Cardiac muscle cell (in vitro differentiated cells and primary cell): ENCODE measurements around the gene AGAP1. TPM values are rescaled to one million over a fixed set of nuclear protein-coding genes. Genes with fewer than 3 reads are reported as not detected.
A peak's percentile ranks its signal among the peaks of the same experiment; 100 is the strongest.

Experiments used
- DNase-seq, 2 donors: peaks; one replicate each; pipeline versions ENCODE4 v3.0.0 to v3.0.0-alpha.2; 2010 to 2017; ENCODE audit warnings: low read depth in 1 of 2, low spot score in 1 of 2
- H3K27ac ChIP-seq: fragments of 200-600 bp; sonication (generic); 2 replicates; pipeline ENCODE4 v1.5.1; 2016
- H3K27me3 ChIP-seq: fragments of 200-600 bp; sonication (generic); 2 replicates; pipeline ENCODE4 v1.6.0; 2016; ENCODE audit warnings: control low read depth
- H3K36me3 ChIP-seq: fragments of 200-600 bp; sonication (generic); 2 replicates; pipeline ENCODE4 v1.5.1; 2016; ENCODE audit warnings: control low read depth
- H3K4me1 ChIP-seq: fragments of 200-600 bp; sonication (generic); 2 replicates; pipeline ENCODE4 v1.8.1; 2017; ENCODE audit warnings: low read depth, mild to moderate bottlenecking, mixed run types
- H3K4me3 ChIP-seq: fragments of 200-600 bp; sonication (generic); 2 replicates; pipeline ENCODE4 v1.5.1; 2016; ENCODE audit warnings: mild to moderate bottlenecking
- H3K9me3 ChIP-seq: fragments of 200-600 bp; sonication (generic); 2 replicates; pipeline ENCODE4 v1.5.1; 2017; ENCODE audit warnings: low read depth, mild to moderate bottlenecking, control low read depth
- CTCF ChIP-seq: IDR thresholded peaks from 2 replicates; pipeline ENCODE4 v1.5.1; 2012; ENCODE audit warnings: low read depth, mild to moderate bottlenecking, low read length
- polyA plus RNA-seq: library from polyadenylated mRNA; unstranded; fragments of >200 nt; fragmentation: Nextera tagmentation; extraction: Ambion mirVana; gene quantifications from 2 replicates; pipeline ENCODE4 v1.2.1, GENCODE V29; 2016
- total RNA-seq: library from RNA; depleted of rRNA; stranded (reverse); fragments of >200 nt; gene quantifications from 2 replicates; pipeline ENCODE4 v1.2.3, GENCODE V29; 2016

Gene AGAP1
- total and polyA plus RNA-seq, 2 experiments from 2014 or later = 8.6 to 38.2 TPM

DNA sequence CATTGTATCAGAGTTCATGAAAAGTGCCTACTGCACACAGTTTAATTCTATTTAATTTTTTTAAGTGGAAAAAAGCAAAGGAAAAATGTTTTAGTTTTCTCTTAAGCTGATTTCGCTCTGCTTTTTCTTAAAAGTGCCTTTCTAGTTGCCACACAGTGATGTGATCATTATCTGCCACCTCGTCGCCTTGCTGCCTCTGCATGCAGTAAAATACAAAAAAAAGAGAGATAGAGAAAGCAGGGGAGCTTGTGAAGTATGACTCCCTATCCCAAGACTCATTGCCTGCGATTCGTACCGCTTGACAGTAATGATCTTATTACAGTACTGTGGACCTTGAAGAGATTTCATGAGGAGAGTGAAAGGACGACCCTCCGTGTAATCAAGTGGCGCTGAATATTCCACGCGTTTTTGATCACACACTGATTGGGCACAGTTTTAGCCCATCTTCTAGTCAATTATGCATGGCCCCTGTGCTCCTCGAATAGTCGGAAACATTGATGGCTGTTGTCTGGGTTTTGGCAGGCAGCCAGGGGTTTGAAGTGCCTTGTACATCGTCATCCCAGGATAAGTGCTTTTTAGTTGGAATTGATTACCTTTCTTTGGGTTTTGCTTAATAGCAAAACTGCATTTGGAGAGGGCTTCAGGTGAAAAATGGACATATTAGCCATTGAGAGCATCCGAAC, 486.1 kb downstream of the AGAP1 start:
- DNase-seq = peak in 1 of 2 donors; percentile 17
- H3K4me1 ChIP-seq = no peaks in the 10 kb centered on the region
- H3K4me3 ChIP-seq = no peak overlapping the region
- TF ChIP-seq CTCF = no peak
- H3K27me3 ChIP-seq = no peaks in the 10 kb centered on the region
- no peaks in the 10 kb centered on the region for H3K36me3 ChIP-seq
- no peak overlapping the region for H3K27ac ChIP-seq
- no peaks in the 10 kb centered on the region for H3K9me3 ChIP-seq

GRCh38 chr2:235981631-235982030, 487.8 kb downstream of the AGAP1 start:
- no peak overlapping the region for H3K27ac ChIP-seq
- no peak overlapping the region for H3K4me3 ChIP-seq
- H3K9me3 ChIP-seq = no peaks in the 10 kb centered on the region
- H3K27me3 ChIP-seq = no peaks in the 10 kb centered on the region
- H3K36me3 ChIP-seq = no peaks in the 10 kb centered on the region
- no peak for TF ChIP-seq CTCF
- peak in 1 of 2 donors; percentile 18 for DNase-seq
- H3K4me1 ChIP-seq = no peaks in the 10 kb centered on the region

DNA sequence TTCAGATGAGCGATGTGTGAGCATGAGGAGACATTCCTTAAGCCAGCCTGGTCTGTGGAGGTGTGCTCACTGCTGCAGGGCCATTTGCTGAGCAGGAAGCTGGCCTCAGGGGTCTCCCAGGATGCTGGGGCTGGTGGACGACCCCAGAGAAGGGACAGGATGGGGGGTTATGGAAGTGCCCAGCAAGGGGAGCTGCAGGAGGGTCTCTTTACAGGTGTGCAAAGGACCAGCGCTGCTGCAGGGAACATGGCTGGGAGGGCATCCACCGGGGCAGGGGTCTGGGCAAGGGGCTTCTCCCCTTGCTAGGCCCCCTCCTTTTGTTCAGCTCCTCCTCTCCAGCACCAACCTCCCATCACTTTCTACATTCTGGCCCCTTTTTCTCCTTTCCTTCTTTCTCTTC, 489.2 kb downstream of the AGAP1 start:
- no peak overlapping the region for H3K4me3 ChIP-seq
- DNase-seq = no peak
- no peak for TF ChIP-seq CTCF
- no peak overlapping the region for H3K27ac ChIP-seq
- H3K9me3 ChIP-seq = no peaks in the 10 kb centered on the region
- H3K36me3 ChIP-seq = no peaks in the 10 kb centered on the region
- H3K4me1 ChIP-seq = no peaks in the 10 kb centered on the region
- H3K27me3 ChIP-seq = no peaks in the 10 kb centered on the region

DNA sequence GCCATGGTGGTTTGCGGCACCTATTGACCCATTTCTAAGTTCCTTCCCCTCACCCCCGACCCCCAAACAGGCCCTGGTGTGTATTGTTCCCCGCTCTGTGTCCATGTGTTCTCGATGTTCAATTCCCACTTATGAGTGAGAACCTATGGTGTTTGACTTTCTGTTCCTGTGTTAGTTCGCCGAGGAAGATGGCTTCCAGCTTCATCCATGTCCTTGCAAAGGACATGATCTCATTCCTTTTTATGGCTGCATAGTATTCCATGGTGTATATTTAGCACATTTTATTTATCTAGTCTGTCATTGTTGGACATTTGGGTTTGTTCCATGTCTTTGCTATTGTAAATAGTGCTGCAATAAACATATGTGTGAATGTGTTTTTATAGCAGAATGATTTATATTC, 490.7 kb downstream of the AGAP1 start:
- no peak for DNase-seq
- TF ChIP-seq CTCF = no peak
- H3K27ac ChIP-seq = no peak overlapping the region

GRCh38 chr2:235986361-235986760, 492.5 kb downstream of the AGAP1 start:
- H3K9me3 ChIP-seq = no peaks in the 10 kb centered on the region
- H3K4me3 ChIP-seq = no peak overlapping the region
- H3K27me3 ChIP-seq = no peaks in the 10 kb centered on the region
- TF ChIP-seq CTCF = no peak
- H3K36me3 ChIP-seq = no peaks in the 10 kb centered on the region
- no peak overlapping the region for H3K27ac ChIP-seq
- DNase-seq = no peak
- no peaks in the 10 kb centered on the region for H3K4me1 ChIP-seq

More for the DNA sequence above, 490.7 kb downstream of the AGAP1 start:
- Histone ChIP-seq H3K27me3 (no peaks in the 10 kb centered on the region), H3K4me3 (no peak overlapping the region), H3K9me3 (no peaks in the 10 kb centered on the region), H3K4me1 (no peaks in the 10 kb centered on the region), H3K36me3 (no peaks in the 10 kb centered on the region)
